A172 (cell line): ENCODE measurements around the gene ZMIZ1. TPM values are rescaled to one million over a fixed set of nuclear protein-coding genes. Genes with fewer than 3 reads are reported as not detected.

ENCODE experiments used
- DNase-seq: peaks from one replicate; pipeline ENCODE4 v3.0.0-alpha.2; 2015; ENCODE audit warnings: low spot score
- total RNA-seq: library from RNA; depleted of rRNA; stranded (reverse); fragments of >200 nt; shearing (Covaris generic); gene quantifications from 2 replicates; pipeline ENCODE4 v1.2.3, GENCODE V29; 2014

Gene ZMIZ1
- total RNA-seq, 1 experiment from 2014 or later = 16.6 TPM

- DNase-seq = no peak
Observed at GRCh38 chr10:79052291-79053080, 16.3 kb upstream of the ZMIZ1 start.

DNA sequence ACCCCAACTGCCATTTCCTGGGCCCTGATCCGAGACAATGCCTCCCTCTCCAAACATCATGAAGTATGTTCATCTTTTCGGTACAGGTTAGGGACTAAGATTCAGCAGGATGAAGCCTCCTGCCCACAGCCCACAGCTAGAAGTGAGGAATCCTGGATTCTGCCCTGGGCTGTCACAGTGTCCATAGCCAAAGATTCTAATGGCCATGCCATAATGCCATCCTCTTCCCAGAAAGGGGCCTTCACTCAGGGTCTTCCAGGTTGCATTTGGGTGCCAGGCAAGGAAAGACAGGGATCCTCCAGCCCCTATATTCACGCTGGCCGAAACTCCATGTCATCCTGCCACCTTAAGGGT lies 15.7 kb upstream of the ZMIZ1 start:
- no peak for DNase-seq

GRCh38 chr10:79053481-79054202 lies 15.1 kb upstream of the ZMIZ1 start:
- no peak for DNase-seq

DNA sequence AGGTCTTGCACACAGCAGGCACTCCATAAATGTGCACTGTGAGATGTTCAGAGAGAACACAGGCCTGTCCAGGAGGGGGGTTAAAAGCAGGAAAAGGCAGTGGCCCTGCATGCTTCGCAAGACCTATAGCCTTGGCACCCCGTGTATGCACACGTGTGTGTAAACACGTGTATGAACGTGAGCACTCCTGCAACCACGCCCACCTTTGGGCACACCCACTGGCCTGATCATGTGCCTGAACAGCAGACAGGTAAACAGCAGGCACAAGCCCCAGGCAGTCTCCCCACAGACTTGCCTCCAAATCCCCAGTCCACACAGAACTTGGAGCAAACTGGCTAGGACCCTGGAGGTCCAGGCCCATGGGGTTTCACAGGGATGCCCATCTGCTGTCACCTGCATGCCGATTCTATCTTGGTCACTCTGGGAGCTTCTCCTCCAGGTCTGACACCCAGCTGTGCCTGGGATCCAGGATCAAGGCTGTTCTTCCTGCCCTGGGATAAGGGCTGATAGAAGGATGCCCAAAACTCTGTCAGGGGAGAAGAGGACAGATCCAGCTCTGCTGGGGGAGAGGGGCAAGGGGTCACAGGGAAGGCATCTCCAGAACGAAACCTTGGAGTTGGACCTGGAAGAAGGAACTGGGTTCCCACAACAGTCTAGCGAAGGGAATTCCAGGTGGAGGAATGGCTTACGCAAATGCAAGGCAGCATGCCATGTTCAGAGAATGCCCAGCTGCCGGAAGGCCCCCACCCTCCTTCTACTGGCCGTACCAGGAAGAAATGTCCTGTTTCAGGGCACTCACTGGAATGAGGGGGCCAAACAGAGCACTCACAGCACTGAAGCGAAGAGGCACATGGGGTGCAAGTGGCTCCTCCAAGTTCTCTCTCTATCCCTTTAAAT lies 14.3 kb upstream of the ZMIZ1 start:
- no peak for DNase-seq

DNA sequence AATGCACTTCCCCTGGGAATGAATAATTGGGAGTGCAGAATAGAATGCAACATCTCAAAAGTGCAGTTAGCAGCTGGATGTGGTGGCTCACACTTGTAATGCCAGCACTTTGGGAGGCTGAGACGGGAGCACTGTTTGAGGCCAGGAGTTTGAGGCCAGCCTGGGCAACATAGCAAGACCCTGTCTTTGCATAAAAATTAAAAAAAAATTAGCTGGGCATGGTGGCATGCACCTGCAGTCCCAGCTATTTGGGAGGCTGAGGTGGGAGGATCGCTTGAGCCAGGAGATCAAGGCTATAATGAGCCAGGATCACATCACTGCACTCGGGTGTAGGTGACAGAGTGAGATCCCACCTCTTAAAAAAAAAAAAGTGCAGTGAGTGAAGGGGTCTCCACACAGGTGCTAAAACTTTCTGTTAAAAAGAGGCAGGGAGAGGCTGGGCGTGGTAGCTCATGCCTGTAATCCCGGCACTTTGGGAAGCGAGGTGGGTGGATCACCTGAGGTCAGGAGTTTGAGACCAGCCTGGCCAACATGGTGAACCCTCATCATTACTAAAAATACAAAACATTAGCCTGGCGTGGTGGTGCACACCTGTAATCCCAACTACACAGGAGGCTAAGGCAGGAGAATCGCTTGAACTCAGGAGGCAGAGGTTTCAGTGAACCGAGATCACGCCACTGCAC lies 13.5 kb upstream of the ZMIZ1 start:
- no peak for DNase-seq

DNA sequence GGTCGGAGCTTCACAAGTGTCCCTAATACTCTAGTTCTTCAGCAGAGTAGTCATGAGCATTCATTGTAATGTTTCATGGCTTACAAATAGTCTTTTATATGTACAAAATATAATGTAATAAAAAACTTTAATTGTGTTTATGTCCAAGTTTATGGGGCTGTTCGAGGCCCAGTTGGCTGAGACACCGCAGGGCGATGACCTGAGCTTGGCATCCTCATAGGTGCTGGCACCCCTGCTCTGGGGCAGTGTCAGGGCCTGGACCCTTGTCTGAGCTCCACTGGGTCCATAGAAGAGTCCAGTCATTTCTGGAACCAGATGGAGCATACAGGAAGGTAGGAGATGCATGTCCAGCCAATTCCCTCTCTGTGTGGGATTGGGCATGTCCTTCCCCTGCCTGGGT lies 12.9 kb upstream of the ZMIZ1 start:
- no peak for DNase-seq

DNA sequence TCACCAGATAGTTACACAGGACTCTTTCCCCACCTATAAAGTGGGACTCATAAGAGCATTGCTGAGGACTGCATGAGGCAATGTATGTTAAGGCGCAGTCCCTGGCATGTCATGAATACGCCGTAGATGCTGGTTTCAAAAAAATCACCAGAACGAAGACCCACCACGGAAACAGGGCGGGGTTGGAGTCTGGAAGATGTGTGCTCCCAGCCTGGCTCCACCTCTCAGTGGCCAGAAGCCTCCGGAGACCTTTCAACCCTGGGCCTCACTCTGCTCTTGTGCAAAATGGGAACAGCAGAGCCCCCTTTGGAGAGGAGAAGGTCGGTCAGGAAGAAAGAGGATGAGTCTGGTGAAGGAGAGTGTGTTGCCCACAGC lies 12.4 kb upstream of the ZMIZ1 start:
- DNase-seq = no peak

DNA sequence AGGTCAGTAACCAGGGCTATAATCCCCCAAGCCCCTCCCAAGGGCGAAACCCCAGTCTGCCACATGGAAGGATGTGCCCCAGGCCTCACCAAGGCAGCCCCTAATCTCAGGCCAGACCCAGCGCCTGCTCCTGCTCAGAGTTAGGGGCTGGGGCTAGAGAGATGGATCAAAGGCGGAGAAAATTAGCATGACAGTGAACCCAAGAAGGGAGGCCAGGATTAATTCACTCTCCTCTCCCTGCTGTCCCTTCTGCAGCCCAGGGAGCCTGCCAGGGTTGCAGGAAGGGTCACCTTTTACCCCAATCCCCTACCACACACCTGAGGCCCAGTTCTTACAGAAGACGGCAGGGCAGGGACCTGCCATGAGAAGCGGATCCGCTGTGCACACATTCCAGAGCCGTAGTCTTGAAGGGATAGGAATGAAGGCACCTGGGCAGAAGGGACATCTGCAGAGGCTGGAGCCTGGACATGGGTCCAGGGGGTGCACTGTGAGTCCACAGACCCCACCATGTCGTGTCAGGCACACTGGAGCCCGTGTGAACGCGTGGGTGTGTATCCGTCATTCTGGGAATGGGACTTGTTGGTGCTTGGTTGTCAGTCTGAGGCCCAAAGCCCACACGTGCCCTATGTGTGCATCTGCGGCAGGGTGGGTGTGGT lies 11.9 kb upstream of the ZMIZ1 start:
- DNase-seq = no peak

GRCh38 chr10:79057481-79058275 lies 11.1 kb upstream of the ZMIZ1 start:
- no peak for DNase-seq

GRCh38 chr10:79058899-79059841 lies 9.6 kb upstream of the ZMIZ1 start:
- no peak for DNase-seq

DNA sequence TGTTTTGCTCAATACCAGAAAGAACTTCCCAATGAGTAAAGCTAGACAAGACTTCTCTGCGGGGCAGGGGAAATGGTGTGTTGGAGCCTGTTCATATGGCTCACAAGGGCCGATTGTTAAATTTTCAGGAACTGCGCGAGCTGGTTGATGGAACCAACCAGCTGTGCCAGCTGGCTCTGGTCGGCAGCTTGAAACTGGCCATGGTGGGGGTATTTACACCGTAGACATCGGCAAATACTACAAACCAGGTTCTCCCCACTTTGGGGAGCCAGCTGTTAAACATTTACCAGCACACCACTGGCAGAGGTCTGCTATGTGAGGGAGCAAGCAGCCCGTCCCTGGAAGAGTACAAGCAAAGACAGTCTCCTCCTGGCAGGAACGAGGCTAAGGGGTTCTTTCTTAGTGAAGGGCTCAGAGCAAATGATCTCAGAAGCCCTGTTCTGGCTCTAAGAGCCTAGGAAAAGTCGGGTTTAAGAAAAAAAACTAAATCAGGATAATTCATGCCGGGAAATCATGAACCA lies 8.8 kb upstream of the ZMIZ1 start:
- DNase-seq = no peak

DNA sequence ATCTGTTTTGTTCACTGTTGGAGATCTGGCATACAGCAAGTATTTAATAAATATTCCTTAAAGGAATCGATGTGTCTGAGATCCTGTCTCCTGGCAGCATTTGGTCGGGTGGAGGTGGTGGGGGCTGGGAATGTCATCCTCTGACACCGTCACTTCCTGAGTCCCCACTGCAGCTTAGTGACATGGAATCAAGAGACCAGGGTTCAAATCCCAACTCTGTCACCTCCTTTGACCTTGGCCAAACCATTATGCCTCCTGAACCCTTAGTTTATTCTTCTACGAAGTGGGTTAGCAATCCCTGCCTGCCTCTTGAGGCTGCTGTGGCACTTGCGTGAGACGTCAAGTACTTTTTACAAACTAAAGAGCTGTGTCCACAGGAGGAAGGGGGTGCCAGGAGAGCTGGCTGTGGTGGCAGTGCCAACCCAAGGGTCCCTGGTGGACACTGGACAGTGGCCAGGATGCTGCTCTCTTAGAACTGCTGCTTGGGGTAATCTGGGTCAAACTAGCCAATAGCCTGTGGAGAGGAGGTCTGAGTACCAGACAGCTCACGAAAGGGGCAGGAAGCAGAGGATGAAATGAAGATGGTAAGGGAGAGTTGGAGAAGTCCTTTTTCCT lies 8.0 kb upstream of the ZMIZ1 start:
- DNase-seq = no peak

DNA sequence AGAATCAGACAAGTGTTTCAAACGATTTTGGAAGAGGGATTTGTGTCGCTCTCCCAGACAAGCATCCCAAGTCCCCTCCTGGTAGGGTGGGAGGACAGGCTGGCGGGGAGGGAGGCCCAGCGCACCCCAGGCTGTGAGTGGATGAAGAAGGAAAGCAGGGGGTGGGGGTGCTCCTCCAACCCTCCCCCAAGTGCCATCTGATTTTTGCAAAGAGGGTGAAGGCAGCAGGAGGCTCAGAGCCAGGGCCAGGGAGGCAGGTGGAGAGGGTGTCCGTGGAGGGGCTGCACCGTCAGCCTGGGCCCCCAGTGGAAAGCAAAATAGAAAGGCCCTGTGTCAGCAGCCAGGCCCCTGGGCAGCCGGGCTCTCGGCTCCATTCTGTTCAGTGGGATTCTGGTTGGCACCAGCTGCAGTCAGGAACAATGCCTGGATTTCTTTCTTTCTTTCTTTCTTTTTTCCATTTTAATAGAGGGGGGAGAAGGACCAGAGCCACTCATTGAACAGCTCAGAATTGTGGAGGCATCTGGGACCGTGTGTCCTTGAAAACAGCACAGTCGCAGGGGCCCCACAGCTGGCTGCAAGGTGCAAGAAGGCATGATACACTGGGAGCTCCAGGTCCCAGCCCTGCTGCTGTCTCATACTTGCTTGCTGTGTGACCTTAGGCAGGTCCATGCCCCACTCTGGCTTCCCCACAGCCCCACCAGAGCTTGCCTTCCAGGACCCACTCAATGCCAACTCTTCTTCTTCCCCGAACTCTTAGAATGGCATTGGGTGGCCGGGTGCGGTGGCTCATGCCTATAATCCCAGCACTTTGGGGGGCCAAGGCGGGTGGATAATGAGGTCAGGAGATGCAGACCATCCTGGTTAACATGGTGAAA lies 7.1 kb upstream of the ZMIZ1 start:
- no peak for DNase-seq

- DNase-seq = no peak
Observed at GRCh38 chr10:79063071-79063491, 5.7 kb upstream of the ZMIZ1 start.

GRCh38 chr10:79063661-79064492 lies 4.9 kb upstream of the ZMIZ1 start:
- no peak for DNase-seq

- DNase-seq = no peak
Observed at GRCh38 chr10:79065091-79065551, 3.6 kb upstream of the ZMIZ1 start.

DNA sequence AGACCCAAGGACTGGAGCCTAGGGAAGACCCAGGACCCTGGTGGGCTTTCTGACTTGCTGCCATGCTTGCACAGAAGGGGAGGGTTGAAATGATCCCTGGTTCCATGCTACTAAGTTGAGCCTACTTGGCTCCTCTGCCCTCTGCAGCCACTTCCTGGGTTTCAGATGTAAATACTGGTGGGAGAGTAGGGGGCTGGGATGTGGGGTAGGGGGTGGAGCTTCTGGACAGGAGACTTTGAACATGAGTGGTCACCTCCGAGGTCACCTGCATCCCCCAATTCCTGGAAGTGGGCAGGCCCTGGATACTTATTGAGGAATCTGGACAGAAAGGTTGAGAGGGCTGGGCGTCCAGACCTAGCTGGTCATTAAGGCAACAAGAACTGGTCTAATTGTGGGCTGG lies 2.9 kb upstream of the ZMIZ1 start:
- no peak for DNase-seq
